SK-MEL-5 (cell line): ENCODE measurements around the gene ZNF366. TPM values are rescaled to one million over a fixed set of nuclear protein-coding genes. Genes with fewer than 3 reads are reported as not detected.
"Not testable (repeated sequence)": the region's sequence is repeated elsewhere in the genome, so short reads cannot be mapped to it uniquely, and the experiment has no call there.

Experiments used
- DNase-seq: peaks from one replicate; pipeline ENCODE4 v3.0.0-alpha.2; 2016; ENCODE audit warnings: low read depth, low spot score
- in situ Hi-C: cut with HindIII; loops from 2 replicates; pipeline ENCODE4 v1.10.0; 2016; ENCODE audit warnings: low sequenced_read_pairs, high pct_unique_total_duplicates, low pct_unique_long_range_greater_than_20kb
- total RNA-seq: library from RNA; depleted of rRNA; stranded (reverse); fragments of >200 nt; shearing (Covaris generic); gene quantifications from 2 replicates; pipeline ENCODE4 v1.2.3, GENCODE V29; 2014; rRNA removed

The ZNF366 gene
- total RNA-seq, 1 experiment from 2014 or later, result 0.03 TPM

DNA sequence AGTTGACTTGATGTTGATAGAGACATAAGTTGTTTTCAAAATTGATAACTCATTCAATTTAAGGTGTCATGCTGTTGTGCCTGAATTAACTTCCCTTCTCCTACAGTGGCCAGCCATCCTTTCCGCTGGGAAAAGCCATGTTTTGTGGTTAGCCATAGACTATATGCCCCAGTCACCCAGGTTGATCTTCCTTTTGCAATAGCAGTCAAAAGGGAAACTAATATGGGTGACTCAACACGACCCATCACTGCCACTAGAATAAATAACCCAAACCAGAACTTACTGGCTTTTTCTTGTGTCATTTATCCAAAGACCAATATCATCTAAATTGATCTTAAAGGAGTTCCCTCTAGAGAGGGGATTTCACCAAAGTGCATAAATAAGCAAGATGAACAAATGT is 99.7 kb downstream of the ZNF366 start:
- in situ Hi-C loops, result no loop called here
- no peak for DNase-seq

DNA sequence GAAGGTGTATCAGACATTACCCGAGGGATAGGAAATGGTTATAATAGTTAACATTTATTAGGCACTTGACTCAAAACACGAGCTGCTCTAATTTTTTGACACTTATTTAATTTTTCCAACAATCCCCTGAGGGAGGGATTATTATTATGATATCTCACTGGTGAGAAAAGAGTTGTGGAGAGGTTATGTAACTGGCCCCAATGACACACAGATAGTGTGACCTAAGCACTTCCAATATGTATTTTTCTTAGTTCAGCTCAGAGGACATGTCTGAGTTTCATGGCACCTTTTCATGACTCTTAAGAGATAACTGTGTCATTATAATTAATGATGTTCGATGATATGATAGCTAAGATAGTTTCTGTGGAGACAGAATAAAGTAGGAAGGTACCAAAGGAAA is 100.1 kb downstream of the ZNF366 start:
- no peak for DNase-seq
- in situ Hi-C loops, result no loop called here

DNA sequence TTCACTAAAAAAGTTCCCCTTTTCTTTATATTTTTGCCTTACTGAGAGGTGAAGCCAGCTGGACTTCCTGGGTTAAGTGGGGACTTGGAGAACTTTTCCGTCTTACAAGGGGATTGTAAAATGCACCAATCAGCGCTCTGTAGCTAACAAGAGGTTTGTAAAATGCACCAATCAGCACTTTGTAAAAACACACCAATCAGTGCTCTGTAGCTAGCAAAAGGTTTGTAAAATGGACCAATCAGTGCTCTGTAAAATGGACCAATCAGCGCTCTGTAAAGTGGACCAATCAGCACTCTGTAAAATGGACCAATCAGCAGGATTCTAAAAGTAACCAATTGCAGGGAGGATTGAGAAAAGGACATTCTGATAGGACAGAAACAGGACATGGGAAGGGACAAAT is 102.4 kb downstream of the ZNF366 start:
- DNase-seq, in situ Hi-C loops: not testable (repeated sequence)

DNA sequence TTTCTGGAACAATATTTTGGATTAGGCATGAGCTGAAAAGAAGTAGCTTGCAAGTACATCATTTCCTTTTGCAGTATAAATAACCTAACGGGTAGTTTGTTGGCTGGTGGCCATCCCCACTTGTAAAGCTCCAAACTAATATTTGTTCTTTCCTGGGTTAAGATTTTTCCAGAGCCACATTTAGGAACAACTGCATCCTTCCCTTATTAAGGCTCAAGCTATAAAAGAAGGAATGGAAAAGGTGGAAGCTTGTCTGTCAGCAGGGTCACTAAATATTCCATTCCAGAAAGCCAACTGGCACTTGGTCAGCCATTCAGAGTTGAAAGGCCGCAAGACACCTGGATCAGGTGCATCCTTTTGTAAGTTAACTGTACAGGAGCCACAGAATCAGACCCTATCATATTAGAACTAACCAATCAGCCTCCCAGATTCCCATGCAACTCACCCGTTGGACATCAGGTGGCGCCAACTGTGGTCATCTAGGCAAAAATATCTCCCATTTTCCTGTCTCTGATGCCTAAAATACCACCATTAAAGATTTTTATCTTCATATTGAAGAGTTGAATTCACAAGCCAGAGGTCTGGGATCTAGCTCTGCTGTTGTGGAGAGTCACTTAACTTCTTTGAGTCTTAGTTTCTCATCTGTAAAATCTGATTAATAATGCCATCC is 104.1 kb downstream of the ZNF366 start:
- peak; percentile 42 for DNase-seq
- in situ Hi-C loops, result no loop called here

DNA sequence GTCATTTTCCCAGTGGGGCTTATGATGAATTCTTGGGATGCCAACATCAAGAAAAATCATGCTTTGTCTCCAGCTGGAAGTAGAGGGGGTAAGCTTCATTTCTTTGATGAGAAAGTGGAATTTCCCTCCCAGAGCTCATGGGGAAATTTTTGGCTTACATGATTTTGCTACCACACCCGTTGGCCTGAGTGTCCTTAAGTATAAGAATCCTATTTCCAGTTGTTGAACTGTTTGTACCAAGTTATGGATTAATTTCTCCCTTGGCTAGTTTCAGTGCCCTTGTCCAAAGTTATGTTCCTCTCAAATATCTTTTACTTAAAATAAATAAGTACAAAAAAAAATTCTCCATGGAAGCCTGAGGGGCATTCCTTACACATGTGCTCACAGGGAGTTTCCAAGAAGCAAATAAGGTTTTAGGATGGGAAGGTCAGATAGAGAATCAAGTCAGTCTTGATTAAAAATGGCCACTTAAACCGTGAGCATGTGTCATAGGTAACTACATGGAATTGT is 104.8 kb downstream of the ZNF366 start:
- no peak for DNase-seq

DNA sequence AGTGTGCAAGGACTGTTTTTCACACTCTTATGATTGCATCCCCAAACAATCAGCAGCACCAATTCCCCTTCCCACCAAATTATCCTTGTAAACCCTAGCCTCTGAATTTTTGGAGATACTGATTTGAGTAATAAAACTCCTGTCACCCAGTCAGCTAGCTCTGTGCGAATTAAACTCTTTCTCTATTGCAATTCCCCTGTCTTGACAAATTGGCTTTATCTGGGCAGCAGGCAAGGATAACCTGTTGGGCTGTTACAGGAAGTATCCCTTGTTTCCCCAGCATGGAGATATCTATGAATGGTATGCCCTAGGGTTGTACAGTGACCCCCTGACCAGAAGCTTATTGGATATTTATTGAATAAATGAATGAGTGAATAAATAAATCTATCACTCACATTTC is 106.3 kb downstream of the ZNF366 start:
- no peak for DNase-seq
- in situ Hi-C loops, result no loop called here

More for the DNA sequence above, 104.8 kb downstream of the ZNF366 start:
- in situ Hi-C loops, result no loop called here

DNA sequence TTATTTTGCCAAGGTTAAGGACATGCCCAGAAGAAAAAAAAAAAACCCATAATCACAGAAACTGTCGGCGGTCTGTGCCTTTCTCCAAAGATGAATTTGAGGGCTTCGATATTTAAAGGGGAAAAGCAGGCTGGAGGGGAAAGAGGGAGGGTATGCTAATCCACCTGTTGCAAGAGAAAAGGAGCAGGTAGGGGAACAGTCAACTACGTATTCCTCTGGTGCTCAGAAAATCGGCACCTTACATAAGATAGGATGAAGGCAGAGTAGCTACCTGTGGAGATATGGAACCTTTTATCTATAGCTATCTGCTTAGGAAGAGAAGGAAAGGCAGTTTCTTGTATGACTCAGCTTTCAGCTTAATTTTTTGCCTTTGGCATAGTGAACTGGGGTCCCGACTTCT is 109.4 kb downstream of the ZNF366 start:
- in situ Hi-C loops, result no loop called here
- DNase-seq, result no peak

DNA sequence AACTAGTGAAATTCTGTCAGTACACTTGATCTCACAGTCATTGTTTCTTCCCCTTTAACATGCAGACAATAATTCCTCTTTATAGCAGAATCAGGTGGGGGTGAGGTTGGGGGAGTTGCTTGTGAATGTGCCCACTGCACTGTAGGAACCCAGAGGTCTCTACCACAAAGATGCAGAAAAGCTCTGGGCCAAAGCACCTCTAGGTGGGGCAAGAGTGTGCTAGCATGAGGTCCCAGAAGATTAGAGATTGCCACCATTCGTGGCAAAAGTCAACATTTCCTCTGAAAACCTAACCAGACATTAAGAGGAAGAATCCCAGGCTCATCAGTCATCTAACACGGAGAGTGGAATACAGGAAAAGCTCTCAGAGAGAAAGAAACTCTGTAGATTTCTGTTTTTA is 112.5 kb downstream of the ZNF366 start:
- peak; percentile 54 for DNase-seq
- in situ Hi-C loops, result no loop called here

DNA sequence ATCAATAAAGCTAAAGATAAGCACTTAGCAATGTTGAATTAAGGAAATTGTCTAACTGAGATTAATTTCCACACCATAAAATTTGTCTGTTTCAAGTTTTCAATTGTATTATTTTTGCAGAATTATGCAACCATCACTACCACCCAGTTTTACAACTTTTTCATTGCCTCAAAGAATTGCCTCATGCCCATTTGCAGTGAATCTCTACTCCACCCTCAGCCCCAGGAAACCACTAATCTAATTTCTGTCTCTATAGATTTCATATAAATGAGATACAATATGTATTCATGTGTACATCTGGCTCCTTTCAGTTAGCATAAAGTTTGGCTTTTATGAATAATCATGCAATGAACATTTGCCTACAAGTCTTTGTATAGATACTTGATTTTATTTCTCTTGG is 114.2 kb downstream of the ZNF366 start:
- DNase-seq, result no peak
- in situ Hi-C loops, result no loop called here

Other genes starting within 250 kb of the ZNF366 start
- gene MRPS27, start 187.2 kb downstream of the ZNF366 start, total RNA-seq, result 122 and 134 TPM in 2 replicates
- 19.0 and 25.6 TPM in 2 replicates for gene PTCD2, start 187.0 kb downstream of the ZNF366 start, total RNA-seq